Measurements from ENCODE around the gene KCNT2. TPM values are rescaled to one million over a fixed set of nuclear protein-coding genes. Genes with fewer than 3 reads are reported as not detected.
A peak's percentile ranks its signal among the peaks of the same experiment; 100 is the strongest.

Gene KCNT2
- total and polyA plus RNA-seq, 11 donors = 0.15 to 6.9 (median 0.57) TPM

GRCh38 chr1:196464480-196464941 is 143.7 kb downstream of the KCNT2 start:
- WGBS, 4 donors = 84 to 96% (median 93%) methylated on average over 1 of the region's 1 CpG
- no peaks in the 10 kb centered on the region for H3K4me1 ChIP-seq
- TF ChIP-seq POLR2A (IDR thresholded peaks at IDR 0.05) (no peak), CTCF (IDR thresholded peaks at IDR 0.05) (no peak)
- H3K27ac ChIP-seq = no peak overlapping the region
- no peaks in the 10 kb centered on the region for H3K36me3 ChIP-seq
- no peak overlapping the region for H3K4me3 ChIP-seq
- DNase-seq (no peak), ATAC-seq (no peak)
- intact Hi-C loops (cut with DNase I) = no loop called here
- no peaks in the 10 kb centered on the region for H3K9me3 ChIP-seq
- H3K27me3 ChIP-seq = no peaks in the 10 kb centered on the region

- no peak for ATAC-seq
- no peak for TF ChIP-seq POLR2A (IDR thresholded peaks at IDR 0.05)
- no peak for TF ChIP-seq CTCF (IDR thresholded peaks at IDR 0.05)
- Histone ChIP-seq H3K27ac (no peak overlapping the region), H3K4me3 (no peak overlapping the region), H3K9me3 (no peaks in the 10 kb centered on the region), H3K36me3 (no peaks in the 10 kb centered on the region), H3K4me1 (no peaks in the 10 kb centered on the region), H3K27me3 (no peaks in the 10 kb centered on the region)
- intact Hi-C loops (cut with DNase I) = no loop called here
- DNase-seq = no peak
- 96 to 98% (median 97%) methylated on average over 2 of the region's 2 CpGs for WGBS, 4 donors
Observed at GRCh38 chr1:196462086-196462485, 146.2 kb downstream of the KCNT2 start.

- no peaks in the 10 kb centered on the region for H3K9me3 ChIP-seq
- no peak overlapping the region for H3K4me3 ChIP-seq
- H3K27me3 ChIP-seq = no peaks in the 10 kb centered on the region
- no peak for DNase-seq
- H3K4me1 ChIP-seq = no peaks in the 10 kb centered on the region
- TF ChIP-seq POLR2A (IDR thresholded peaks at IDR 0.05) = no peak
- TF ChIP-seq CTCF (IDR thresholded peaks at IDR 0.05) = no peak
- WGBS, 4 donors = 73 to 86% (median 79%) methylated on average over 3 of the region's 3 CpGs
- intact Hi-C loops (cut with DNase I) = no loop called here
- no peak overlapping the region for H3K27ac ChIP-seq
- H3K36me3 ChIP-seq = no peaks in the 10 kb centered on the region
- no peak for ATAC-seq
Observed at GRCh38 chr1:196461521-196461920, 146.7 kb downstream of the KCNT2 start.

- Histone ChIP-seq H3K27ac (peak overlapping the region in 1 of 12 donors; percentile 47), H3K27me3 (no peaks in the 10 kb centered on the region), H3K4me1 (no peaks in the 10 kb centered on the region), H3K4me3 (no peak overlapping the region), H3K36me3 (no peaks in the 10 kb centered on the region), H3K9me3 (no peaks in the 10 kb centered on the region)
- DNase-seq (no peak), ATAC-seq (no peak)
- 58 to 78% (median 72%) methylated on average over 1 of the region's 1 CpG for WGBS, 4 donors
- intact Hi-C loops (cut with DNase I) = no loop called here
- TF ChIP-seq POLR2A (IDR thresholded peaks at IDR 0.05) (no peak), CTCF (IDR thresholded peaks at IDR 0.05) (no peak)
Observed at GRCh38 chr1:196459383-196459782, 148.9 kb downstream of the KCNT2 start.

Data from heart left ventricle (tissue), 16 donors.